IPS DF 4.7 (cell line): ENCODE measurements around the gene LY9.

Experiments used
- DNase-seq: peaks from one replicate; pipeline ENCODE4 v3.0.0-alpha.2; 2013; ENCODE audit warnings: low spot score; ENCODE audit errors: extremely low read depth

The LY9 gene, protein sequence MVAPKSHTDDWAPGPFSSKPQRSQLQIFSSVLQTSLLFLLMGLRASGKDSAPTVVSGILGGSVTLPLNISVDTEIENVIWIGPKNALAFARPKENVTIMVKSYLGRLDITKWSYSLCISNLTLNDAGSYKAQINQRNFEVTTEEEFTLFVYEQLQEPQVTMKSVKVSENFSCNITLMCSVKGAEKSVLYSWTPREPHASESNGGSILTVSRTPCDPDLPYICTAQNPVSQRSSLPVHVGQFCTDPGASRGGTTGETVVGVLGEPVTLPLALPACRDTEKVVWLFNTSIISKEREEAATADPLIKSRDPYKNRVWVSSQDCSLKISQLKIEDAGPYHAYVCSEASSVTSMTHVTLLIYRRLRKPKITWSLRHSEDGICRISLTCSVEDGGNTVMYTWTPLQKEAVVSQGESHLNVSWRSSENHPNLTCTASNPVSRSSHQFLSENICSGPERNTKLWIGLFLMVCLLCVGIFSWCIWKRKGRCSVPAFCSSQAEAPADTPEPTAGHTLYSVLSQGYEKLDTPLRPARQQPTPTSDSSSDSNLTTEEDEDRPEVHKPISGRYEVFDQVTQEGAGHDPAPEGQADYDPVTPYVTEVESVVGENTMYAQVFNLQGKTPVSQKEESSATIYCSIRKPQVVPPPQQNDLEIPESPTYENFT

DNA sequence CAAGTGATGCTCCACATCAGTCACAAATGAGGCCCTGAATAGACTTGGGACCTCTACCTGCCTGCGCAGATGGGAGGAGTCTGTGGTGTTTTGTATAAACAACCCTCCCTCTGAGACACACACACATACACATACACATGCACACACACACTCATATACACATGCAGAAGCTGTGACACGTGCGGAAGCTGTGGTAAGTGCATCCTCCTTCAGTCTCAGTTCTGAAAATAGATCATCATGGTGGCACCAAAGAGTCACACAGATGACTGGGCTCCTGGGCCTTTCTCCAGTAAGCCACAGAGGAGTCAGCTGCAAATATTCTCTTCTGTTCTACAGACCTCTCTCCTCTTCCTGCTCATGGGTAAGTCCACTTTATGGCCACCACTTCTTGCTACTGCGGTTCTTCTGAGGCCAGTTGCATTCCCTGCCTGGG lies at the start of gene LY9:
LY9 (plus strand) TSS at position 224 of the 433 bp plus-strand sequence; CDS start at position 238, 14 bp downstream.
- no peak for DNase-seq

DNA sequence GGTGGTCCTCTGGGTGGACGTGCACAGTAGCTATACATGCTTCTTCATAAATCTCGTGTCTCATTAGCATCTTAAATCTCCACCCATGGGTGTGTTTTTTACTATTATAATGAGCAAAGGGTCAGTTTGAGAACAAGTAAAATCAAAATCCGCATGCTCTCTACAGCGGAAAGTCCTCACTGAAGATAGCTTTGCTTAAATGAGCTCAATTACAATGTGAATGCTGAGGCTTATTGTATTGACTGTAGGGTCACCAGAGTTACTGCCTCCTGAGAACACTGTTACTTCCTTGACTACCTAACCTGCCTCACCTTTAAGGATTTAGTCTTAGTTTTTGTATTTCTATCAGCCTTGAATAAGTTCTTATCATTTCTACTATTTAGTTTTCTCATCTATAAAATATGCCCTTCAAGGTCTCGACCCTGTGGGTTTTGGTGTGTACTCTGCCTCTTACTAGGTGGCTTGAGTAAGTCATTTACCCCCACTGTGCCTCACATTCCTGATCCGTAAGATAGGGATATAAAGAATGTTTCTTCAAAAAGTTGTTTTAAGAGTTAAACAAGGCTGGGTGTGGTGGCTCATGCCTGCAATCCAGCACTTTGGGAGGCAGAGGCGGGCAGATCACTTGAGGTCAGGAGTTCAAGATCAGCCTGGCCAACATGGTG lies 49.0 kb upstream of the LY9 start:
- DNase-seq = no peak

DNA sequence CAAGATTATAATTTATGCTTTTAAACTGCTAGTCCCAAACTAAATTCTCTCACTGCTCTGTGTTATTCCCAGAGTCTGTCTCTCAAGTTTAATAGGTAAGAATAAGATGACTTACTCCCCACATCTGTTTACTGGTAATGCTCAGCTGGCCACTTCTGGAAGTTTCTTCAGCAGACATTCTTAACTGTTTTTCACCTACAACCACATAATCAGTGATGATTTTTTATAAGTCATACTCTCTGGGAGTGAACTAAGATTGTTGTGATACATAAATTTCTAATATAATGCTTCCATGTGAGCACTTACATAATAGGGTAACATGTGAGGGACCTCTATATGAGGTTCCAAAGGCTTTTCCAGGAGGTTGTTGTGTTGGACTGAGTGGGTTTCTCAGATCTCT lies 48.3 kb upstream of the LY9 start:
- DNase-seq = no peak

DNA sequence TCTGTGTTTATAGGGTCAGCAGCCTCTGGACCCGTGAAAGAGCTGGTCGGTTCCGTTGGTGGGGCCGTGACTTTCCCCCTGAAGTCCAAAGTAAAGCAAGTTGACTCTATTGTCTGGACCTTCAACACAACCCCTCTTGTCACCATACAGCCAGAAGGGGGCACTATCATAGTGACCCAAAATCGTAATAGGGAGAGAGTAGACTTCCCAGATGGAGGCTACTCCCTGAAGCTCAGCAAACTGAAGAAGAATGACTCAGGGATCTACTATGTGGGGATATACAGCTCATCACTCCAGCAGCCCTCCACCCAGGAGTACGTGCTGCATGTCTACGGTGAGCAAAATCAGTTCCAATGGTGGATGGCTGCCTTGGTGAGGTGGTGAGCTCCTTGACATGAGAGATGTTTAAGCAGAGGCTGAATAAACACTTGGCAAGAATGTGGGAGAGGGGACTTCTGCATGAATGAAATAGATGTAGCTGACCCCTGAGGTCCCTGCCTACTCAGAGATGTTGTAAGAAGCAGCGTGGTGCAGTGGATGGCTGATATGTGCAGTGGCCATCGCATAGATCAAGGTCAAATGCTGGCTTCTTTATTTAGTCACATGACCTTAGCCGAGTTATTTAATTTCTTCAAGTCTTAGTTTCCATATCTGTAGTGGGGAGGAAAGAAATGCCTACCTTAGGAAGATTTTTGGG lies 47.6 kb upstream of the LY9 start:
- DNase-seq = no peak

DNA sequence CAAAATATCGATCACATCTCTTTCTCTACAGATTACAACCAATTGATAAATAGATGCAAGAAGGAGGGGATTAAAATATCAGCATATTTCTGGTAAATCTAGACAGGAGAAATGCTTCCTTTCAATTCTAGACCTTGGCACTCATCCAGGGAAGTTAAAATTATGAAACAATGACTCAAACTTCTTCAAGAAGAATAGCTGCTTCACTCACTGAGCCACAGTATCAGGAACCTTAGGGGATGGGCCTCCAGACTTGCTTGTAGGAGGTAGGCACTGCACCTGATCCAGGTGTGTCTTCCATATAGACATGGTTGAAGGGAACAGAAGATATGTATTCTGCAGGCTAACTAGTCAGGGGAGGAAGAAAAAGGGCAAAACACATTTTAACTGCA lies 47.1 kb upstream of the LY9 start:
- no peak for DNase-seq

DNA sequence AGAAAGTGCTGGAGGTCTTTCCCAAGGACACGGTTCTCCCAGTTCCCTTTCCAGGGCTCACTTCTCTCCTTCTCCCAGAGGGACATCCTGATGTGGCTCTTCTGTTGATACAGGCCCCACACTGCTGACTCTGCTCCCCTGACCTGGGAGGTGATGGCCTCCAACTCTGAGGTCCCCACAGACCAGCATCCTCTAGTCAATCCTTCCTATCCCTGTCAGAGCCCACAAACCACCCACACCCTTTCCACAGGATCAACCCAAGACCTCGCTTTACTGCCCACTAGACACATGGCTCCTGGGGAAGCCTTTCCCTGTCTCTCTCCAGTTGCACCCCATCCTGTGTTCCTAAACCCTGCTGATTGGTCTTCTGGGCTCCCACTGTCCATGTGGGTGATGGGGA lies 45.4 kb upstream of the LY9 start:
- no peak for DNase-seq

DNA sequence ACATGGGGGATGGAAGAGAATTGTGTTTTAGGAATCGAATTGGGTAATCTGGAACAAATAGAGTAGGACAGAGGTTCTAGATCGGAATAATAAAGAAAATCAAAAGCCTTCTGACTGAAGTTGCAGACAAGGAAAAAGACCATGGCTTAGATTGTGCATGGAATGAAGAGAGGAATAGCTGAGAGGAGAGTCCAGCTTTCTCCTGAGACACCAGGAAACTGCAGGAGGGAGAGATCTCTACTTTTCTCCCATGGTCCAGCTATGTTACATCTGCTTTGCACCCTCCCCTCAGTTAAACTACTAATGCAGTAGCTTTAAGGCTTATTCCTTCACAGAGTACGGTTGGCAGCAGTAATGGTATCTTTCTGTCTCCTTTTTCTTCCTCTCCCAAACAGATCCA lies 43.6 kb upstream of the LY9 start:
- DNase-seq = no peak

DNA sequence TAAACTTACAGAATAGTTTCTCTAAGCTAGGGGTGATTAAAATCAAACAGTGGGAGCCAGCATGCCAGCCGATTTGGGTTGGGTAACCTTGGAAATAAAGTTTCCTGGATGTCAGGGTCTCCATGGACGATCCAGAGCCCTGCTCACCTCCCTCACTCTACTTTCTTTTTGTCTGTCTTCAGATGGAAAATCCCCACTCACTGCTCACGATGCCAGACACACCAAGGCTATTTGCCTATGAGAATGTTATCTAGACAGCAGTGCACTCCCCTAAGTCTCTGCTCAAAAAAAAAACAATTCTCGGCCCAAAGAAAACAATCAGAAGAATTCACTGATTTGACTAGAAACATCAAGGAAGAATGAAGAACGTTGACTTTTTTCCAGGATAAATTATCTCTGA lies 43.0 kb upstream of the LY9 start:
- DNase-seq = no peak

DNA sequence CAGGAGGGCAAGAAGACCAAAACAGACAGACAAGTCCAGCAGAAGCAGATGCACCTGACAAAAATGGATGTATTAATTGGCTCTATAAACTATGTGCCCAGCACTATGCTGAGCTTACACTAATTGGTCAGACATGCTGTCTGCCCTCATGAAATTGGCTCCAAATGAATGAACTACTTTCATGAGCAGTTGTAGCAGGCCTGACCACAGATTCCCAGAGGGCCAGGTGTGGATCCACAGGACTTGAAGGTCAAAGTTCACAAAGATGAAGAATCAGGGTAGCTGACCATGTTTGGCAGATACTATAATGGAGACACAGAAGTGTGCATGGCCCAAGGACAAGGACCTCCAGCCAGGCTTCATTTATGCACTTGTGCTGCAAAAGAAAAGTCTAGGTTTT lies 42.4 kb upstream of the LY9 start:
- no peak for DNase-seq

DNA sequence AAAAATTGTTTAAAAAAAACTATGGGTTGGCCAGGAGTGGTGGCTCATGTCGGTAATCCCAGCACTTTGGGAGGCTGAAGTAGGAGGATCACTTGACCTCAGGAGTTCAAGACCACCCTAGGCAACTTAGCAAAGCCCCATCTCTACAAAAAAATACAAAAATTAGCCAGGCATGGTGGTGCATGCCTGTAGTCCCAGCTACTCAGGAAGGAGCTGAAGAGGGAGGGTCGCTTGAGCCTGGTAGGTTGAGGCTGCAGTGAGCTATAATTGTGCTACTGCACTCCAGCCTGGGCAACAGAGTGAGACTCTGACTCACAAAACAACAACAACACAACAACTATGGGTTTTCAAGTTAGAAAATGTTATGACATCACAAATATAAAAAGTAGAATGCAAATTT lies 40.5 kb upstream of the LY9 start:
- DNase-seq = no peak

DNA sequence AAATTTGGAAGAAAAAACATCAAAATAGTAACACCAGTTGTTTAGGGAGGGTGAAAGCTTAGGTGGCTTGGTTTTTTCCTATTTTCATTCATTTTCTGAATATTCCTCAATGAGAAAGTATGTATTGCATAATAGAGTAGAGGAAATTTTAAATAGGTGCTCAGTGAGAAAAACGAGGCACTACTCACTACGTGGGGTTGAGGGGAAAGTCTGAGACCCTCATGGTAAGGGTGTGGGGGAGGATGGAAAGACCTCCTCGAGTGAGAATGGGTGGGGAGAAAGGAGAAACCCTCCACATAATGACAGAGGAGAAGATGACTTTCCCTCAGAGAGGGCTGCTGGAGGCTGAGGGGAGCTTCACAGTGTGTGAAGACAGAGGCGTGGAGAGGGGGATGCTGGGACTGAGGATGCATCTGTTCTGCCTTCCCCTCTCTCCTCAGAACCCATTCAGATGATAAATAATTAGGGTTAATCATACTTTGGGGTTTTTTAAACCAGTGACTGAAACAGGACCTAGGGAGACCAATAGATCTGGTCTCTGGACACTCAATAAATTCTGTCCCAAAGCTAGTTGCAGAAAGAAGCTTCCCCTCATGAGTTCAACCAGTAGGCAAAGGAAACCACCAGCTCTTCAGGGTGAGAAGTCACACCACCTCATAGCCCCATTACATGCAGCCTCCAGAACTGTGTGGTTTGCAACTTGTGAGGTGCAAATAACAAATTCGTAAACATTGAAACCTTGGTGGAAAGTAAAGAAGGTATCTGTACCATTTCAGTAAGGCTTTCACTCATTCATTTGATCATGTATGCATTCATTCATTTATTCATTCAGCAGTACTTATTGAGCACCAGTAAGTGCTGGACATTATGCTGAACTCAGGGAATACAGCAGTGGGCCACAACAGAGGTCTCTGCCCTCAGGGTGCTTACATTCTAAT lies 39.8 kb upstream of the LY9 start:
- DNase-seq = no peak

DNA sequence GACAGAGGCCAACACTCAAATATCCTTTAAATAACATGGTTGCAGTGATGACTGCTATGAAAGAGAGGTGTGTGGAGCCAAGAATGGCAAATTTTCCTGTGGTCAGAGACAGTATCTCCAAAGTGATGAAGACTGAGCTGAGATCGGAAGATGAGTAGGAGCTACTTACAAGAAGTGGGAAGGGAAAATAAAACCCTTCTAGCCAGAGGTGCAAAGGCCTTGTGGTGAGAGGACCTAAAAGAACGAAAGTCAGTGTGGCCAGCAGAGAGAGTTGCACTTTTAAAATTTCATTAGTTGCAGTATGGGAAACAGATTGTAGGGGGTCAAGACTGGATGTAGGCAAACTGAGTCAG lies 39.1 kb upstream of the LY9 start:
- DNase-seq = no peak

DNA sequence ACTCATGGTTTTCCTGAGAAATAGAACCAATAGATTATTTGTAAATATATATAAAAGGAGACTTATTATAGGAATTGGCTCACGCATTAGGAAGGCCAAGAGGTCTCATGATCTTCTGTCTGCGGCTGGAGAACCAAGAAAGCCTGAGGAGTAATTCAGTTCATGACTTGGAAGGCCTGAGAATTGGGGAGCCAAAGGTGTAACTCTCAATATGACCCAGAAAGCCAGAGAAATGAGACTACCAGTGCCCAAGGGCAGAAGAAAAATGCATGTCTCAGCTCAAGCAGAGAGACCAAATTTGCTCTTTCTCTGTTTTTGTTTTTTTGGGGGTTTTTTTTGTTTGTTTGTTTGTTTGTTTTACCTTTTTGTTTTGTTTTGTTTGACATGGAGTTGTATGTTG lies 37.5 kb upstream of the LY9 start:
- DNase-seq = no peak

DNA sequence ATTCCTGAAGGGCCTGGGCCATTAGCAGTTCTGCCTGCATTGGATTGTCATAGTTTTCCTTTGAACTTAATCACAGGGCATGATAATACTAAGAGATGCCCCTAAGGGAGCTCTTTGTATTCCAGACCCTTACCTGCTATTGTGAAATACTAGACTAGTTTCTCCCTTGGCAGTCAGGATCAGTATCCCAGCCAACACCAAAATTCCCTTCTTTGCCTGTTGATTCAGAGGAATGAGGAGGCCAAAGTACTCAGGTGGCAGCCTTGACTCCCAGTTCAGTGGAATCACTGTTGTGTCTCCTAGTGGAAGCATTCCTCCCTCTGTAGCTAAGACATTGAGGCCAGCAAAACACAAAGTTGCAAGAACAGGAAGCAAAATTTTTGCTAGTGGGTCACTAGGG lies 36.2 kb upstream of the LY9 start:
- no peak for DNase-seq

DNA sequence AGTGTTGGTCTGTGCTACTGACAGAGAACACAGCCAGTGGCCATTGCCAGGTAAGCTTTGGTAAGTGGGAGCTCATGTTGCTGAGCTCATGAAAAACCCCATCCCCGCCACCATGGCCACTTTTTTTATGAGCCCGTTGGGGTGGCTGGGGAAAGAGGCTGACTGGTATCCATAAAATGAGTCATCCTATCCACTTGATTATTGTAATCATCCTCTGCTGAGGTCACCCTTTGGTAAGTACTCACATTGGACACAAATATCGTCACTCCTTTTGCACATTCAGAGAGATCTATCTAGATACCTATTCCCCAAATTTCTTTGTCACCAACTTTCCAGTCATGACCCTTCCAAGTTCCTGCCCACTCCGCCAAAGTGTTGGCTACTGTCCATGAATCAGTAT lies 34.9 kb upstream of the LY9 start:
- no peak for DNase-seq

DNA sequence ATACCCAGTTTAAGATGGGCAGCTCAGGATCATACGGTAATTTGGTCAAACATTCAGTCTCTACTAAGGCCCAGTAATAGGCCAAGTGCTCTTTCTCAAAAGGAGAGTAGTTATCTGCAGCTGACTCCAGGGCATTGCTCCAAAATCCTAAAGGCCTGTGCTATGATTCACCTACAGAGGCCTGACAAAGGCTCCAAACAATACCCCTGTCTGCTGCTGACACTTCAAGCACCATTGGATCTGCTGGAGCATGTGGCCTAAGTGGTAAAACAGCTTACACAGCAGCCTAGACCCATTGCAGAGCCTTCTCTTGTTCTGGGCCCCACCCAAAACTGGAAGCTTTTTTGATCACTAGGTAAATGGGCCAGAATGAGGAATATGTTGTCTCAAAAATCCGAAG lies 34.1 kb upstream of the LY9 start:
- no peak for DNase-seq

DNA sequence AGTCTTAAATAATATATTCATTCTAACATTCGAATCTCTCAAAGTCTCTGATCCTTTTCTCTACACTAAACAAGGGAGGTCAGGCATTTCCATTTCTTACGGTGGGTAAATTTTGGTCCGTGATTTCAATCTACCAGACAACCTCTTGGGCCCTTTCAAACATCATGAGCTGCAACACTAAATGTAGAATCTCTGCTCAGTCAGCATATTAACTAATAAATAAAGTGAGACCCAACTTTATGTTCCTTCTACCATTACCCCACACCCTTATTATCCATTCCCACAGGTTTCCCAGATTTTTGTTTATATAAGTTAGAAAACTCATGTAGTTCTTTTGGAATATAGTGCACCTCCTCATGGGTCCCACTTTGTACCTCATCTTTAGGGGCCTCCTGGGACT lies 32.0 kb upstream of the LY9 start:
- DNase-seq = no peak

DNA sequence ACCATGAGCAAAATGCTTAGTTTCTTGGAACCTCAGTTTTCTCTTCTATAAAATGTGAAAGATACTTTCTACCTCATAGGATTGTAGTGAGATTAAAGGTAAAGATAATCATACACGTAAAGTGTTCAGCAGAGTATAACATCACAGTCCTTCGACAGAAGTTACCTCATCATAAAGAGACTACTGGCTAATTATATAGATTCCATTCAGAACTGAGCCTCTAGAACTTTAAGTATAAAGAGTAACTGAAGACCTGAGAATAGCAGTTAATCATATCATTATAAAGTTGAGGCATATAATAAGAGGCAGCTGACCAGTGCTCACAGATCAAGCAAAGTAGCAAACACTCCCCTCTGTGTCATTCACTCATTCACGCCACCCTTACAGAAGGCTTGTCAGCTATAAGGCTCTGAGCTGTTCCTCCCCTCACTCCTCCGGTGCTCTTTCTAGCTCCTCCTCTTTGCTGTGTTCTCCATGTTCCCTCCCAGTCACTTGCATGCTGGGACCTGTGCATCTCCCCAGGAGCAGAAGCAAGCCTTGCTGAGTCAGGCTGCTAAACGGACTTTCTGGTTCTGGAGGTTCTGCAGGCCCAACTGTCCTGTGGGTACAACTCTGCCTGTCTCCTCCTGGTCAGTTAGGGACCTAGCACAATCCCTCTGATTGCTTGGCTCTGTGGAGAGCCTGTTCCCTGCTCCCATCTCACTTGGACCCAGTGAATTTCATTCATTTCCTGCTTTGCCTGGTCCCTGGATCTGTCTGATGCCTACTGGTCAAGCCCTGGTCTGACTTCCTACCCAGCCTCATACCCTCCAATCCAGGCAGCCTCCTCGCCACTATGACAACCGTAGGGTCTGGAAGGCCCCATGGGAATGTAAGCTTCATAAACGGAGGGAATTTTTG lies 28.3 kb upstream of the LY9 start:
- no peak for DNase-seq

DNA sequence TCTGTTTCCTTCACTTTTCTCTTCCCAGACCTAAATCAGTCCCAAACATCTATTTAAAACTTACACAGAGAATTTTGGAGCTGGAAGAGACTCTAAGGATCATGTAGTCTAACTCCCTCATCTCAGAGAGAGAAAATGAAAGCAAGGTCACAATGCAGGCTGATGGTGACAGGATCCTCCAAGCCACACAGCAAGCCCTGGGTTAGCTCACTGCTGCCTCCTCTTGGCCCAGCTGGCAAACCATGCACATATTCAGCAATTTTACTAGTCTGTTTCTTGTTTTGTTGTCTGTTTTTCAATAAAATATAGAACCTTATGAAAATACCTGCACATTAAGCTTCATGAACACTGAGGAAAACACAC lies 27.7 kb upstream of the LY9 start:
- DNase-seq = no peak

DNA sequence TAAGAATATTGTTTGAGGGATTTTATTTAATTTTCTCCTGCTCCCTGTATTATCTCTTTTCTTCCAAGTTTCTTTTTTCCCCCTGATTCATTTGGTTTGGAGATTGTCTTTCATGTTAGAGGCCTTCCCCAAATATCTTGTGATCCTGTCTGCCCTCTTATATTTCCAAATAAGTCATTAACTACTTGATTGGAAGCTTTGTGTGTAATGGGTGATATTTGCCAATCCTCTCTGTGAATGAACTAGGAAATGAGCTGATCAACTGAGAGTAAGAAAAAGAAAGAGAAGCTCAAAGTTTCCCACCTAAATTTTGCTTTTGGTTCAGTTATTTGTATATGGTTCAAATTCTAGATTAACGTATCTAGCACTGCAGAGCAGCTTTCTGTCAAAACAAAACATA lies 23.6 kb upstream of the LY9 start:
- DNase-seq = no peak
